Activated CD4-positive, alpha-beta T cell treated with anti-CD3 and anti-CD28 coated beads, Interleukin-2, amount 10 ng/mL, durations not matched to agents 7 days and 5 days (primary cell): ENCODE results near the gene ADPRH. TPM values are rescaled to one million over a fixed set of nuclear protein-coding genes. Genes with fewer than 3 reads are reported as not detected.
A peak's percentile ranks its signal among the peaks of the same experiment; 100 is the strongest.

Experiments used
- CTCF ChIA-PET: fragments of 350-600 bp; sonication (Branson Sonifier 250); formaldehyde crosslinking; loops from one replicate; lab custom pipeline; 2021; ENCODE audit warnings: antibody characterized with exemption; lab: Charles Lee
- POLR2A ChIA-PET: fragments of 350-600 bp; sonication (Branson Sonifier 250); formaldehyde crosslinking; loops from one replicate; lab custom pipeline; 2021; ENCODE audit warnings: antibody characterized with exemption; lab: Charles Lee
- DNase-seq: peaks from one replicate; pipeline ENCODE4 v3.0.0-alpha.2; 2020
- H3K27ac Mint-ChIP-seq: one replicate; pipeline ENCODE4 v1.8.0; 2021; ENCODE audit warnings: mild to moderate bottlenecking, moderate library complexity, mixed read lengths
- H3K27me3 Mint-ChIP-seq: one replicate; pipeline ENCODE4 v1.8.0; 2021; ENCODE audit warnings: mixed read lengths
- H3K36me3 Mint-ChIP-seq: one replicate; pipeline ENCODE4 v1.8.0; 2021; ENCODE audit warnings: low read depth, mixed read lengths
- H3K4me1 Mint-ChIP-seq: one replicate; pipeline ENCODE4 v1.8.0; 2021; ENCODE audit warnings: mixed read lengths
- H3K4me3 Mint-ChIP-seq: one replicate; pipeline ENCODE4 v1.8.0; 2021; ENCODE audit warnings: mild to moderate bottlenecking, moderate library complexity, mixed read lengths
- H3K9me3 Mint-ChIP-seq: one replicate; pipeline ENCODE4 v1.8.0; 2021; ENCODE audit warnings: mixed read lengths
- total RNA-seq, 2 experiments: library from RNA; stranded (reverse); gene quantifications; one replicate each; pipeline ENCODE4 v1.2.3, GENCODE V29; 2021

Gene ADPRH
- total RNA-seq, 2 experiments from 2014 or later, result 1.4 to 1.8 TPM

- H3K4me1 Mint-ChIP-seq, result peaks cover 29% of the 10 kb centered on the region
- ChIA-PET CTCF (interaction anchor here (0.5 to 2.0 kb wide), 5 partner anchors 10 to 393 kb away, joined by 3 to 11 read pairs (median 4); no protein-coding TSS in a partner anchor), POLR2A (no interaction called here)
- no peak overlapping the region for H3K27ac Mint-ChIP-seq
- peaks cover 15% of the 10 kb centered on the region for H3K36me3 Mint-ChIP-seq
- H3K9me3 Mint-ChIP-seq, result peaks cover 7% of the 10 kb centered on the region
- H3K4me3 Mint-ChIP-seq, result no peak overlapping the region
- H3K27me3 Mint-ChIP-seq, result no peaks in the 10 kb centered on the region
- DNase-seq, result no peak
These were observed 57.8 kb downstream of the ADPRH start for GRCh38 chr3:119636891-119637611.

- POLR2A ChIA-PET, result no interaction called here
- Mint-ChIP-seq H3K9me3 (peaks cover 7% of the 10 kb centered on the region), H3K4me3 (no peak overlapping the region), H3K4me1 (peaks cover 33% of the 10 kb centered on the region), H3K27me3 (no peaks in the 10 kb centered on the region), H3K27ac (peak overlapping the region; percentile 94), H3K36me3 (peaks cover 17% of the 10 kb centered on the region)
- CTCF ChIA-PET, result interaction anchor here (0.5 to 2.0 kb wide), 6 partner anchors 11 to 394 kb away, joined by 3 to 11 read pairs (median 4); no protein-coding TSS in a partner anchor
- DNase-seq, result peak; percentile 9
These were observed 58.6 kb downstream of the ADPRH start for GRCh38 chr3:119637679-119638477.

Other genes with a start within 250 kb of the ADPRH start
- gene TMEM39A, start 115.9 kb upstream of the ADPRH start, total RNA-seq, result 10 to 100 TPM; 24.6 to 32.5 TPM
- 10 to 100 TPM; 25.8 to 29.4 TPM for gene POGLUT1, start 110.5 kb upstream of the ADPRH start, total RNA-seq
- gene TIMMDC1, start 80.9 kb upstream of the ADPRH start, total RNA-seq, result 10 to 100 TPM; 67.1 to 72.7 TPM
- 1 to 10 TPM; 7.2 to 7.4 TPM for gene CD80, start 19.9 kb upstream of the ADPRH start, total RNA-seq
- not detected for gene PLA1A, start 18.4 kb downstream of the ADPRH start, total RNA-seq
- 1 to 10 TPM; 1.7 to 2.9 TPM for gene POPDC2, start 81.1 kb downstream of the ADPRH start, total RNA-seq
- gene COX17, start 97.9 kb downstream of the ADPRH start, total RNA-seq, result 10 to 100 TPM; 52.7 to 54.5 TPM
- gene CFAP91, start 123.5 kb downstream of the ADPRH start, total RNA-seq, result not detected
- gene NR1I2, start 202.6 kb downstream of the ADPRH start, total RNA-seq, result under 1 TPM in 1 of 2 experiments, not detected in 1; 0.10 TPM